Natural killer cell (primary cell): ENCODE data around the gene MICA. TPM values are rescaled to one million over a fixed set of nuclear protein-coding genes. Genes with fewer than 3 reads are reported as not detected.
"Not testable (repeated sequence)": the region's sequence is repeated elsewhere in the genome, so short reads cannot be mapped to it uniquely, and the experiment has no call there.

Experiments used
- ATAC-seq, 3 donors: fragments of 150-1000 bp in 2 of 3; fragments of 200-7000 bp in 1 of 3; cut with Tn5 transposase; 1 replicate in 1 of 3; 2 replicates in 2 of 3; pipeline ENCODE4 v1.10.0; 2021; ENCODE audit warnings: mild to moderate bottlenecking in 2 of 3, moderate library complexity in 2 of 3
- DNase-seq, 2 donors: peaks; one replicate each; pipeline versions ENCODE4 v3.0.0 to v3.0.0-alpha.2; 2013 to 2021; ENCODE audit warnings: mixed read lengths in 1 of 2
- H3K27ac ChIP-seq: one replicate; pipeline ENCODE4 v1.5.1; 2013; ENCODE audit warnings: mild to moderate bottlenecking, low read length
- H3K27me3 ChIP-seq: one replicate; pipeline ENCODE4 v1.6.1; 2013; ENCODE audit warnings: low read length; ENCODE audit not compliant: control insufficient read depth, insufficient read depth
- H3K36me3 ChIP-seq: one replicate; pipeline ENCODE4 v1.6.1; 2013; ENCODE audit warnings: low read length; ENCODE audit not compliant: control insufficient read depth, insufficient read depth
- H3K4me1 ChIP-seq: one replicate; pipeline ENCODE4 v1.6.1; 2013; ENCODE audit warnings: low read length; ENCODE audit not compliant: control insufficient read depth, insufficient read depth
- H3K4me3 ChIP-seq: one replicate; pipeline ENCODE4 v1.5.1; 2013; ENCODE audit warnings: low read length
- H3K9me3 ChIP-seq: one replicate; pipeline ENCODE4 v1.6.1; 2013; ENCODE audit warnings: low read length; ENCODE audit not compliant: control insufficient read depth, insufficient read depth
- H3K27ac Mint-ChIP-seq, 2 donors: one replicate each; pipeline ENCODE4 v1.8.0; 2022; ENCODE audit warnings: mild to moderate bottlenecking in 2 of 2, mixed read lengths in 2 of 2, moderate library complexity in 1 of 2
- H3K27me3 Mint-ChIP-seq, 2 donors: one replicate each; pipeline ENCODE4 v1.8.0; 2022; ENCODE audit warnings: low read depth in 2 of 2, mixed read lengths in 2 of 2
- H3K36me3 Mint-ChIP-seq: one replicate; pipeline ENCODE4 v1.8.0; 2022; ENCODE audit warnings: mixed read lengths
- H3K4me1 Mint-ChIP-seq, 2 donors: one replicate each; pipeline ENCODE4 v1.8.0; 2022; ENCODE audit warnings: mixed read lengths in 2 of 2
- H3K4me3 Mint-ChIP-seq: one replicate; pipeline ENCODE4 v1.8.0; 2022; ENCODE audit warnings: mild to moderate bottlenecking, moderate library complexity, mixed read lengths
- H3K9me3 Mint-ChIP-seq, 2 donors: one replicate each; pipeline ENCODE4 v1.8.0; 2022; ENCODE audit warnings: mixed read lengths in 2 of 2
- WGBS: methylation state at CpG from one replicate; pipeline ENCODE4 v1.1.7; 2013; ENCODE audit warnings: missing lambda C conversion rate; ENCODE audit not compliant: insufficient coverage; 5-methylcytosine and 5-hydroxymethylcytosine counted together
- intact Hi-C: fragments of 100-400 bp; cut with micrococcal nuclease; formaldehyde crosslinking; loops from one replicate; pipeline ENCODE4 v1.14.2; 2022
- total RNA-seq, 4 donors: library from RNA; stranded (reverse); fragments of 120-200 nt in 1 of 4; gene quantifications; one replicate each; pipeline versions ENCODE4 v1.2.3 to v1.2.4, GENCODE V29; 2013 to 2022
- TF ChIP-seq, protein P1 (sequence below): fragments of 200-600 bp; IDR thresholded peaks from one replicate; pipeline ENCODE4 v1.8.0; 2022; ENCODE audit warnings: antibody characterized with exemption

Gene MICA
- total RNA-seq, 3 donors from 2014 or later (not counting 1 experiment from before 2014, with no cell fraction given), result 9.3 to 19.7 (median 11.4) TPM

GRCh38 chr6:31402324-31403282 lies 792 bp upstream of the MICA start:
- Mint-ChIP-seq H3K9me3 (no peaks in the 10 kb centered on the region), H3K27me3 (no peaks in the 10 kb centered on the region), H3K4me1 (peaks cover 75 to 76% of the 10 kb centered on the region in 2 donors), H3K4me3 (peak overlapping the region; percentile 93), H3K36me3 (no peaks in the 10 kb centered on the region), H3K27ac (peak overlapping the region; percentile 85 to 96)
- H3K4me1 ChIP-seq, result peaks cover 49% of the 10 kb centered on the region
- peak in 2 of 3 donors; percentile 5 to 9 for ATAC-seq
- 5% methylated on average over 27 of the region's 27 CpGs for WGBS
- intact Hi-C loops, result loop anchor here (5.0 kb wide), 1 partner anchor 90 kb away; no protein-coding TSS in a partner anchor
- no peaks in the 10 kb centered on the region for H3K36me3 ChIP-seq
- peak overlapping the region; percentile 55 for H3K27ac ChIP-seq
- DNase-seq, result peak in 1 of 2 donors; percentile 67
- H3K27me3 ChIP-seq, result no peaks in the 10 kb centered on the region
- no peaks in the 10 kb centered on the region for H3K9me3 ChIP-seq
- H3K4me3 ChIP-seq, result peak overlapping the region; percentile 61
- TF ChIP-seq, protein P1, sequence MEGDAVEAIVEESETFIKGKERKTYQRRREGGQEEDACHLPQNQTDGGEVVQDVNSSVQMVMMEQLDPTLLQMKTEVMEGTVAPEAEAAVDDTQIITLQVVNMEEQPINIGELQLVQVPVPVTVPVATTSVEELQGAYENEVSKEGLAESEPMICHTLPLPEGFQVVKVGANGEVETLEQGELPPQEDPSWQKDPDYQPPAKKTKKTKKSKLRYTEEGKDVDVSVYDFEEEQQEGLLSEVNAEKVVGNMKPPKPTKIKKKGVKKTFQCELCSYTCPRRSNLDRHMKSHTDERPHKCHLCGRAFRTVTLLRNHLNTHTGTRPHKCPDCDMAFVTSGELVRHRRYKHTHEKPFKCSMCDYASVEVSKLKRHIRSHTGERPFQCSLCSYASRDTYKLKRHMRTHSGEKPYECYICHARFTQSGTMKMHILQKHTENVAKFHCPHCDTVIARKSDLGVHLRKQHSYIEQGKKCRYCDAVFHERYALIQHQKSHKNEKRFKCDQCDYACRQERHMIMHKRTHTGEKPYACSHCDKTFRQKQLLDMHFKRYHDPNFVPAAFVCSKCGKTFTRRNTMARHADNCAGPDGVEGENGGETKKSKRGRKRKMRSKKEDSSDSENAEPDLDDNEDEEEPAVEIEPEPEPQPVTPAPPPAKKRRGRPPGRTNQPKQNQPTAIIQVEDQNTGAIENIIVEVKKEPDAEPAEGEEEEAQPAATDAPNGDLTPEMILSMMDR, result no peak

DNA sequence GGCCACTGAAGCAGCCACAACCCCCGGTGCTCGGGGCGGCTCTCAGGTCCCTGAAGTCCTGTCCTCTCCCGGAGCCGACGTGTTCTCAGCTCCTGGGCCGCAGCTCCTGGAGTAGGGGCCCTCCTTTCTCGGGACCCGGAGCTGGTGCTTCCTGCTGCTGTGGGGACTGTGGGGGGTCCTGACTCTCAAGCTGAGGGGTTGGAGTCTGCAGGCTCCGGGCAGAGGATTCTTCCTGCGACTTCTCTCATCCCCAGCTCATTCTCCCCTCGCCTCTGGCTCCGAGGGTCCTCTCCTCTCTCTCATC lies 618 bp downstream of the MICA start:
- Histone ChIP-seq H3K4me3 (peak overlapping the region; percentile 61), H3K4me1 (peaks cover 44% of the 10 kb centered on the region)
- peak overlapping the region; percentile 93 for H3K4me3 Mint-ChIP-seq
- not testable (repeated sequence) for H3K36me3 ChIP-seq, H3K27me3 Mint-ChIP-seq, DNase-seq, H3K36me3 Mint-ChIP-seq, H3K27me3 ChIP-seq, H3K9me3 Mint-ChIP-seq, ATAC-seq, H3K27ac ChIP-seq, H3K9me3 ChIP-seq
- H3K27ac Mint-ChIP-seq, result peak overlapping the region; percentile 85 to 96
- intact Hi-C loops, result loop anchor here (5.0 kb wide), 1 partner anchor 88 kb away; no protein-coding TSS in a partner anchor
- peaks cover 78 to 88% of the 10 kb centered on the region in 2 donors for H3K4me1 Mint-ChIP-seq
- 40% methylated on average over 13 of the region's 13 CpGs for WGBS

GRCh38 chr6:31405996-31406395 lies 2.6 kb downstream of the MICA start:
- Histone ChIP-seq H3K4me3 (no peak overlapping the region), H3K4me1 (peaks cover 34% of the 10 kb centered on the region), H3K9me3 (no peaks in the 10 kb centered on the region), H3K27me3 (no peaks in the 10 kb centered on the region), H3K27ac (no peak overlapping the region), H3K36me3 (peaks cover under 1% of the 10 kb centered on the region)
- peak overlapping the region; percentile 75 for H3K4me3 Mint-ChIP-seq
- intact Hi-C loops, result no loop called here
- DNase-seq (no peak), ATAC-seq (no peak)
- H3K27ac Mint-ChIP-seq, result peak overlapping the region; percentile 51 to 54
- H3K27me3 Mint-ChIP-seq, result no peaks in the 10 kb centered on the region
- no peaks in the 10 kb centered on the region for H3K9me3 Mint-ChIP-seq
- TF ChIP-seq, protein P1, result no peak
- peaks cover 73 to 92% of the 10 kb centered on the region in 2 donors for H3K4me1 Mint-ChIP-seq
- no peaks in the 10 kb centered on the region for H3K36me3 Mint-ChIP-seq
- 84% methylated on average over 2 of the region's 5 CpGs for WGBS

- Histone ChIP-seq H3K4me1 (peaks cover 17% of the 10 kb centered on the region), H3K36me3 (peaks cover 17% of the 10 kb centered on the region), H3K9me3 (no peaks in the 10 kb centered on the region), H3K4me3 (no peak overlapping the region), H3K27ac (no peak overlapping the region), H3K27me3 (no peaks in the 10 kb centered on the region)
- no peaks in the 10 kb centered on the region for H3K9me3 Mint-ChIP-seq
- H3K27ac Mint-ChIP-seq, result peak overlapping the region; percentile 16 to 23
- no peak overlapping the region for H3K4me3 Mint-ChIP-seq
- TF ChIP-seq, protein P1, result no peak
- intact Hi-C loops, result no loop called here
- no peaks in the 10 kb centered on the region for H3K36me3 Mint-ChIP-seq
- H3K4me1 Mint-ChIP-seq, result peaks cover 56 to 75% of the 10 kb centered on the region in 2 donors
- ATAC-seq (no peak), DNase-seq (no peak)
- H3K27me3 Mint-ChIP-seq, result no peaks in the 10 kb centered on the region
Measured at GRCh38 chr6:31407699-31408098, 4.3 kb downstream of the MICA start.
